ENCODE measurements around the gene MRPL28.
A peak's percentile ranks its signal among the peaks of the same experiment; 100 is the strongest.

Gene MRPL28

DNA sequence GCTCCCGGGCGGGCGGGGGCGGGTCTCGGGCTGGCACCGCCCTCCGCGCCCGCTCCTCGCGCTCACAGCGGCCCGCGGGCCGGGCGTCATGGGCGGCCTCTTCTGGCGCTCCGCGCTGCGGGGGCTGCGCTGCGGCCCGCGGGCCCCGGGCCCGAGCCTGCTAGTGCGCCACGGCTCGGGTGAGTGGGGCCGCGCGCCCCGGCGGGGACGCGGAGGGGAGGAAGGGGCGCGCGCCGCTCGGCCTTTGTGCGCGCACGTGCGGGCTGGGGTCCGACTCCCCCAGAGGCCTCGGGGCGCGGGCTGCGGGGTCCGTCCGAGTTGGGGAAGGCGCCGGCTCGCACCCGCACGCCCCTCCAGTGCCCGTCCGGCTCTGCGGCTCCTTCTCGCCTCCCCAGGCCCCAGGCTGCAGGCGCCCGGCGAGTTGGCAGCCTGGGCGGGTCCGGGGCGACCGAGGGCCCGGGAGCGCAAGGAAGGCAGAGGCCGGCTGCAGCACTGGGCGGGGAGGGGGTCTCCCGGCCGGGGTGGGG, 26.9 kb upstream of the MRPL28 start, which contains the start of gene NME4:
Gene NME4 (plus strand): TSS at position 65 of the 527 bp plus-strand sequence. CDS start 24 bp downstream, at position 89.
- peak within 1 kb of the TSS; percentile 78 for H2AFZ ChIP-seq (ENCODE audit: low read depth, low read length)
- peaks cover 50% of the 10 kb centered on the region for H3K79me2 ChIP-seq (ENCODE audit: insufficient read depth, low read length)
- H4K20me1 ChIP-seq (ENCODE audit: insufficient read depth, low read length) = peaks cover 25% of the 10 kb centered on the region
- H3K4me1 ChIP-seq (ENCODE audit: insufficient read depth, low read length) = peaks cover 55% of the 10 kb centered on the region
- H3K27ac ChIP-seq (ENCODE audit: low read length) = peak within 1 kb of the TSS; percentile 85
- H3K4me2 ChIP-seq (ENCODE audit: insufficient read depth, low read length) = peak within 1 kb of the TSS; percentile 73
- DNase-seq (peak; percentile 52), ATAC-seq (ENCODE audit: insufficient read depth, low read depth) (peak; percentile 38)
- H3K36me3 ChIP-seq (ENCODE audit: insufficient read depth, low read length) = peaks cover 30% of the 10 kb centered on the region
- peak within 1 kb of the TSS; percentile 66 for H3K9ac ChIP-seq (ENCODE audit: low read depth, low read length)
- H3K27me3 ChIP-seq (ENCODE audit: insufficient read depth, low read length, poor library complexity) = no peaks in the 10 kb centered on the region
- TF ChIP-seq, protein P1, sequence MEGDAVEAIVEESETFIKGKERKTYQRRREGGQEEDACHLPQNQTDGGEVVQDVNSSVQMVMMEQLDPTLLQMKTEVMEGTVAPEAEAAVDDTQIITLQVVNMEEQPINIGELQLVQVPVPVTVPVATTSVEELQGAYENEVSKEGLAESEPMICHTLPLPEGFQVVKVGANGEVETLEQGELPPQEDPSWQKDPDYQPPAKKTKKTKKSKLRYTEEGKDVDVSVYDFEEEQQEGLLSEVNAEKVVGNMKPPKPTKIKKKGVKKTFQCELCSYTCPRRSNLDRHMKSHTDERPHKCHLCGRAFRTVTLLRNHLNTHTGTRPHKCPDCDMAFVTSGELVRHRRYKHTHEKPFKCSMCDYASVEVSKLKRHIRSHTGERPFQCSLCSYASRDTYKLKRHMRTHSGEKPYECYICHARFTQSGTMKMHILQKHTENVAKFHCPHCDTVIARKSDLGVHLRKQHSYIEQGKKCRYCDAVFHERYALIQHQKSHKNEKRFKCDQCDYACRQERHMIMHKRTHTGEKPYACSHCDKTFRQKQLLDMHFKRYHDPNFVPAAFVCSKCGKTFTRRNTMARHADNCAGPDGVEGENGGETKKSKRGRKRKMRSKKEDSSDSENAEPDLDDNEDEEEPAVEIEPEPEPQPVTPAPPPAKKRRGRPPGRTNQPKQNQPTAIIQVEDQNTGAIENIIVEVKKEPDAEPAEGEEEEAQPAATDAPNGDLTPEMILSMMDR (IDR thresholded peaks at IDR 0.05; ENCODE audit: borderline replicate concordance, extremely low read depth, low read length, poor library complexity, severe bottlenecking) = no peak
- TF ChIP-seq EZH2 (IDR thresholded peaks at IDR 0.05; ENCODE audit: borderline replicate concordance, low read depth, low read length, severe bottlenecking) = no peak
- no peaks in the 10 kb centered on the region for H3K9me3 ChIP-seq (ENCODE audit: insufficient read depth, low read length, severe bottlenecking)
- H3K4me3 ChIP-seq (ENCODE audit: low read depth in 1 of 2, low read length in 2 of 2) = peak within 1 kb of the TSS; percentile 47 to 64

DNA sequence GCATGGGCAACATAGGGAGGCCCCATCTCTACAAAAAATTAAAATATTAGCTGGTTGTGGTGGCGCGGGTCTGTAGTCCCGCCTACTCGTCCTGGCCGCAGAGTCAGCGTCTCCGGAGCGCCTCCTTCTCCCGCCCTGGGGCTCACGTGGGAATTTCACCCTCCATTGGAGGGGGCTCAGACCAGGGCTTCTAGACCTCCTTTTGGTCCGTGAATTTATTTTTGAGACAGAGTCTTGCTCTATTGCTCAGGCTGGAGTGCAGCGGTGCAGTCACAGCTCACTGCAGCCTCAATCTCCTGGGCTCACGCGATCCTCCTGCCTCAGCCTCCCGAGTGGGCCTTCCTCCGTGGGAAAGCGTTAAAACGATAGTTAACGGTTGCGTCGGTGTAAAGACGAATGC, 26.3 kb upstream of the MRPL28 start:
- H3K9ac ChIP-seq (ENCODE audit: low read depth, low read length) = peak overlapping the region; percentile 66
- H4K20me1 ChIP-seq (ENCODE audit: insufficient read depth, low read length) = peaks cover 25% of the 10 kb centered on the region
- peak; percentile 62 for ATAC-seq (ENCODE audit: insufficient read depth, low read depth)
- H3K27me3 ChIP-seq (ENCODE audit: insufficient read depth, low read length, poor library complexity) = no peaks in the 10 kb centered on the region
- H3K4me3 ChIP-seq (ENCODE audit: low read depth in 1 of 2, low read length in 2 of 2) = peak overlapping the region; percentile 27 to 64
- peak overlapping the region; percentile 85 for H3K27ac ChIP-seq (ENCODE audit: low read length)
- peaks cover 55% of the 10 kb centered on the region for H3K4me1 ChIP-seq (ENCODE audit: insufficient read depth, low read length)
- peak overlapping the region; percentile 73 for H3K4me2 ChIP-seq (ENCODE audit: insufficient read depth, low read length)
- TF ChIP-seq, protein P1 (IDR thresholded peaks at IDR 0.05; ENCODE audit: borderline replicate concordance, extremely low read depth, low read length, poor library complexity, severe bottlenecking) = no peak
- no peak for TF ChIP-seq EZH2 (IDR thresholded peaks at IDR 0.05; ENCODE audit: borderline replicate concordance, low read depth, low read length, severe bottlenecking)
- no peaks in the 10 kb centered on the region for H3K9me3 ChIP-seq (ENCODE audit: insufficient read depth, low read length, severe bottlenecking)
- H2AFZ ChIP-seq (ENCODE audit: low read depth, low read length) = peak overlapping the region; percentile 78
- H3K36me3 ChIP-seq (ENCODE audit: insufficient read depth, low read length) = peaks cover 30% of the 10 kb centered on the region
- peak; percentile 79 for DNase-seq
- peaks cover 47% of the 10 kb centered on the region for H3K79me2 ChIP-seq (ENCODE audit: insufficient read depth, low read length)

DNA sequence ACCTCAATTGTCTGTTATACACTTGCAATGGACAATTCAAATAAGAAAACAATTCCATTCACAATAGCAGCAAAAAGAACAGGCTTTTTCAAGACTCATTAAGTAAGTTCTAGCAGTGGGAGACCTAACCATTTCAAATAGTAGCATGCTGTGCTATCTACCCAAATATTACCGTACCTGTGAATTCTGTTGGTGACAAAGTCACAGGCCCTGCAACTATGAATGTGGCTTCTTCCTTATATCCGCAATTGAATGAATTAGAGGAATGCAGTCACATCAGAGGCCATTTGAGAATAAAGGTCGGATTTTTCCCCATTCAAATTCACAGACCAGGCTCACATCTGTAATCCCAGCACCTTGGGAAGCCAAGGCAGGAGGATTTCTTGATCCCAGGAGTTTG, 25.9 kb upstream of the MRPL28 start:
- Histone ChIP-seq H3K9me3 (ENCODE audit: insufficient read depth, low read length, severe bottlenecking) (no peaks in the 10 kb centered on the region), H3K4me2 (ENCODE audit: insufficient read depth, low read length) (peak overlapping the region; percentile 73), H2AFZ (ENCODE audit: low read depth, low read length) (peak overlapping the region; percentile 78), H3K36me3 (ENCODE audit: insufficient read depth, low read length) (peaks cover 30% of the 10 kb centered on the region), H3K79me2 (ENCODE audit: insufficient read depth, low read length) (peaks cover 44% of the 10 kb centered on the region), H4K20me1 (ENCODE audit: insufficient read depth, low read length) (peaks cover 25% of the 10 kb centered on the region), H3K27me3 (ENCODE audit: insufficient read depth, low read length, poor library complexity) (no peaks in the 10 kb centered on the region), H3K4me3 (ENCODE audit: low read depth in 1 of 2, low read length in 2 of 2) (peak overlapping the region; percentile 27 to 64), H3K27ac (ENCODE audit: low read length) (peak overlapping the region; percentile 85), H3K9ac (ENCODE audit: low read depth, low read length) (peak overlapping the region; percentile 66), H3K4me1 (ENCODE audit: insufficient read depth, low read length) (peaks cover 56% of the 10 kb centered on the region)
- ATAC-seq (ENCODE audit: insufficient read depth, low read depth) = no peak
- DNase-seq = no peak
- TF ChIP-seq EZH2 (IDR thresholded peaks at IDR 0.05; ENCODE audit: borderline replicate concordance, low read depth, low read length, severe bottlenecking) = no peak
- TF ChIP-seq, protein P1 (IDR thresholded peaks at IDR 0.05; ENCODE audit: borderline replicate concordance, extremely low read depth, low read length, poor library complexity, severe bottlenecking) = no peak

Measured in DND-41 (cell line).